ENCODE data around the gene ZBTB46. TPM values are rescaled to one million over a fixed set of nuclear protein-coding genes. Genes with fewer than 3 reads are reported as not detected.

ZBTB46 gene
- total RNA-seq, 1 donor, result 0.36 TPM

- Histone ChIP-seq H3K36me3 (ENCODE audit: insufficient read depth, low read length) (no peaks in the 10 kb centered on the region), H4K20me1 (ENCODE audit: insufficient read depth, low read length) (no peaks in the 10 kb centered on the region), H3K9me3 (ENCODE audit: low read depth, low read length) (no peaks in the 10 kb centered on the region), H3K4me2 (ENCODE audit: insufficient read depth, low read length) (no peak overlapping the region), H3K4me3 (ENCODE audit: insufficient read depth, low read length) (no peak overlapping the region), H3K27me3 (ENCODE audit: insufficient read depth, low read length) (no peaks in the 10 kb centered on the region), H3K27ac (ENCODE audit: low read depth, low read length) (no peak overlapping the region), H2AFZ (ENCODE audit: low read length) (no peak overlapping the region), H3K79me2 (ENCODE audit: insufficient read depth, low read length) (no peaks in the 10 kb centered on the region), H3K4me1 (ENCODE audit: insufficient read depth, low read length) (no peaks in the 10 kb centered on the region)
- TF ChIP-seq CTCF (IDR thresholded peaks at IDR 0.05; ENCODE audit: extremely low read depth, low read depth, low read length), result no peak
- peak; percentile 80 for DNase-seq (ENCODE audit: insufficient read length, low spot score, missing footprints)
Measured at GRCh38 chr20:63749597-63750508, 81.2 kb downstream of the ZBTB46 start.

DNA sequence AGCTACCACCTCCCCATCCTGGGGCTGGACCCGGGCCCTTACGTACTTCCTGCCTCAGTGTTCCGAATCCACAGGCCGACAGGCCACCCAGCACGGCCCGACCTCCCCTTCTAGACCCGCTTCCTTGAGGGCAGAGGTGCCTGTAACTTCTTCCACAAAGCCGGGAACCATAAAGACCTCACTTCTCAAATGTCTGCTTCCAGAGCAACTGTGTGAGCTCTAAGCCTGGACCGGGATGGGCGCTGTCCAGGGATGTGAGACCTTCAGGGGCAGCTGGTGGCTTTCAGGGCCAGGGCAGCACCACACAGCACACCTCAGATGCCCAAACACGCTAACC lies 82.2 kb downstream of the ZBTB46 start:
- Histone ChIP-seq H3K27ac (ENCODE audit: low read depth, low read length) (no peak overlapping the region), H2AFZ (ENCODE audit: low read length) (no peak overlapping the region), H3K79me2 (ENCODE audit: insufficient read depth, low read length) (no peaks in the 10 kb centered on the region), H3K4me2 (ENCODE audit: insufficient read depth, low read length) (no peak overlapping the region), H4K20me1 (ENCODE audit: insufficient read depth, low read length) (no peaks in the 10 kb centered on the region), H3K27me3 (ENCODE audit: insufficient read depth, low read length) (no peaks in the 10 kb centered on the region), H3K9me3 (ENCODE audit: low read depth, low read length) (no peaks in the 10 kb centered on the region), H3K36me3 (ENCODE audit: insufficient read depth, low read length) (no peaks in the 10 kb centered on the region), H3K4me3 (ENCODE audit: insufficient read depth, low read length) (no peak overlapping the region), H3K4me1 (ENCODE audit: insufficient read depth, low read length) (no peaks in the 10 kb centered on the region)
- TF ChIP-seq CTCF (IDR thresholded peaks at IDR 0.05; ENCODE audit: extremely low read depth, low read depth, low read length), result no peak
- peak; percentile 86 for DNase-seq (ENCODE audit: insufficient read length, low spot score, missing footprints)

DNA sequence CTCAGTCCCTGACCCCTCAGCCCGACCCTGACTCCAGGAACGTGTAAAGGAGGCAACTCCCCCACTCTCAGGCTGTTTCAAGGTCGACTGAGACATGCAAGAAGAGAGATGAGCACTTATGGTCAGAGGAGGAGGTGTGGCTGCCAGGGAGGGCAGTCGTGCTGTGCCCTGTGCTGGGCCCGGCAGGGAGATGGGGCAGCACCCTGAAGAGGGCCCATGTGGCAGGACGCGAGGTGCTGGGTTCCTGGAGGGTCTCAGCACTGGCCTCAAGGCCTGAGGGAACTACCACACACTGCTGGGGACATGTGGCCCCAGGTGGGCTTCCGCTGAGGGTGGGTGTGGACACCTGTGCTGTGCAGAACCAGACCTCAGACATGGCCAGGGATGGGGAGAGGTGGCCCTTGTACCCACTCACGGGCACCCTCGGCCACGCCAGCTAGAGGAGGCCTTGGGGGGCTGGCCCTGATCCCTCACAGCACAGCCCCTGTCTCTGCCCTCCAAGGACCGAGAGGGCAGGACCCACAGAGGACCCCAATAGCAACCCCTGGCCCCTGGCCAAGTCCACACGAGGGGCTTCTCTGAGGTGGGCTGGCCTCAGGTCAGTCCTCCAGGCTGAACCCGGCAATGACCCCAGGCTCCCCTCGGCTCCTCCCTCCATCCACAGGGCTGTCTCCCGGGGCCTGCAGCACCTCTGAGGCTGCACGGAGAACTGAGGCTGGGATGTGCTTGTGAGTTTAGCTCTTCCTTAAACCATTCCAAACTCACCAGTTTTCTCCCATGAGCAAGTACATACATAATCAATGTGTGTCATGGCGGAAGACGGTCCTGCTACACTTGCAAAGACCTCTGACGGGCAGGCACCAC lies 82.8 kb downstream of the ZBTB46 start:
- H3K27me3 ChIP-seq (ENCODE audit: insufficient read depth, low read length), result no peaks in the 10 kb centered on the region
- no peaks in the 10 kb centered on the region for H3K4me1 ChIP-seq (ENCODE audit: insufficient read depth, low read length)
- no peak overlapping the region for H2AFZ ChIP-seq (ENCODE audit: low read length)
- no peaks in the 10 kb centered on the region for H4K20me1 ChIP-seq (ENCODE audit: insufficient read depth, low read length)
- no peak overlapping the region for H3K4me2 ChIP-seq (ENCODE audit: insufficient read depth, low read length)
- H3K27ac ChIP-seq (ENCODE audit: low read depth, low read length), result no peak overlapping the region
- DNase-seq (ENCODE audit: insufficient read length, low spot score, missing footprints), result peak; percentile 88
- H3K4me3 ChIP-seq (ENCODE audit: insufficient read depth, low read length), result no peak overlapping the region
- peaks cover 5% of the 10 kb centered on the region for H3K36me3 ChIP-seq (ENCODE audit: insufficient read depth, low read length)
- no peak for TF ChIP-seq CTCF (IDR thresholded peaks at IDR 0.05; ENCODE audit: extremely low read depth, low read depth, low read length)
- H3K9me3 ChIP-seq (ENCODE audit: low read depth, low read length), result no peaks in the 10 kb centered on the region
- no peaks in the 10 kb centered on the region for H3K79me2 ChIP-seq (ENCODE audit: insufficient read depth, low read length)

DNA sequence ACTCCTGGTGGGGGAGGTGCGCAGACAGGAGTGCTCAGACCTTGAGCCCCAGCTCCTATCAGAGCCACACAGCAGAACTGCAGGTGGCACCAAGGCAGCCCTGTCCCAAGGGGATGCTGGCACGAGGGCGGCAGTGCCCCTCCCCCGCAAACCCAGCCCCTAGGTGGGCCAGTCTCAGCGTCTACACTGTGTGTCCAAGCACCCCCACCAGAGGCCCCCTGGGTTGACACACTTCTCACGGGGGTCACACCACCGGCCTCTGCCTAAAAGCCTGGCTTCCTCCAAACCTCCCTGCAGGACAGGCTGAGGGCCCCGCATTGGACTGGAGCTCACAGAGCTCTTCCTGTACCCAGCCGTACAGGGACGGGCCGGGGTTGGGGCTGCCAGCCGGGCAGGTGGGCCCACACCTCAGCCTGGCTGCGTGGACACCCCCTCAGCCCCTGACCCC lies 83.4 kb downstream of the ZBTB46 start:
- Histone ChIP-seq H3K27ac (ENCODE audit: low read depth, low read length) (no peak overlapping the region), H3K4me3 (ENCODE audit: insufficient read depth, low read length) (no peak overlapping the region), H3K9me3 (ENCODE audit: low read depth, low read length) (no peaks in the 10 kb centered on the region), H3K36me3 (ENCODE audit: insufficient read depth, low read length) (peaks cover 9% of the 10 kb centered on the region), H3K4me2 (ENCODE audit: insufficient read depth, low read length) (no peak overlapping the region), H4K20me1 (ENCODE audit: insufficient read depth, low read length) (no peaks in the 10 kb centered on the region), H2AFZ (ENCODE audit: low read length) (no peak overlapping the region), H3K27me3 (ENCODE audit: insufficient read depth, low read length) (no peaks in the 10 kb centered on the region), H3K4me1 (ENCODE audit: insufficient read depth, low read length) (no peaks in the 10 kb centered on the region), H3K79me2 (ENCODE audit: insufficient read depth, low read length) (no peaks in the 10 kb centered on the region)
- no peak for TF ChIP-seq CTCF (IDR thresholded peaks at IDR 0.05; ENCODE audit: extremely low read depth, low read depth, low read length)
- DNase-seq (ENCODE audit: insufficient read length, low spot score, missing footprints), result peak; percentile 91
